GM19324 (cell line): ENCODE results near the gene IGSF22.

Experiments used
- ATAC-seq: cut with Tn5 transposase; IDR thresholded peaks from one replicate; pipeline ENCODE4 v1.9.1; 2021; ENCODE audit warnings: mild to moderate bottlenecking, moderate library complexity; ENCODE audit not compliant: unreplicated experiment, low FRiP score

The IGSF22 gene

GRCh38 chr11:18715476-18715875 is 10.5 kb downstream of the IGSF22 start:
- ATAC-seq, result no peak

- no peak for ATAC-seq
Observed at GRCh38 chr11:18714443-18714780, 11.6 kb downstream of the IGSF22 start.

DNA sequence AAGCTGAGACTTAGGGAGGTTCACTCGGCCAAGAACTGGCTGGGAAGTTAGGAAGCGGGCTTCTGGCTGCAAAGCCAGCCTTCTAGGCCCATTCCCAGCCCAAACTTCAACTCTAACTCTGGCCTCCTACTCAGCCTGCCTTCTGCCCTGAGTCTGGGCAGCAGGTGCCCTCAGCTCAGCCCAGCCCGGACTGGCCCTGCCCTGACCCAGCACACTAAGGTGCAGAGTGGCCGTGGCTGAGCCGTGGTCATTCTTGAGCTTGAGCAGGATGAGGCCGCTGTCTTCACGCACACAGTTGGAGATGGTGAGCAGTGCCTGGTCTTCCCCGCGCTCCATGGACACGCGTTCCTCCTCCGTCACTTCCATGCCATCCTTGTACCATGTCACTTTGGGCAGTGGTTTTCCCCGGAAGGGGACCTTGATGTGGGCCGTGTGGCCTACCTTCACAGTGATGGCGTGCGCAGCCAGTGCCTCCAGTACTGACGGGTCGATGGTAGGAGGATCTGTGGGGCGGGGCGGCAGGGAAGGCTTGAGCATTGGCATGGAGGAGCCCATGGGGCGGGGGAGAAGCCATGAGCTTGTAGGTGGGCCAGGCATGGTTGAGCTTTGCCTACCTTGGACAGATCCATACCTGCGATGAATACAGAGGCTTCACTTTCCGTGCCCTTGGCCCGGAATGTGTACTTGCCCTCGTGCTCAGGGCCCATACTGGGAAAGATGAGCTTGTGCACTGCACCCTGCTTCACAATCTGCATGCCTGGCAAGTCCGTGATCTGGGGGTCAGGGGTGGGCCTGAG is 12.1 kb downstream of the IGSF22 start:
- no peak for ATAC-seq

DNA sequence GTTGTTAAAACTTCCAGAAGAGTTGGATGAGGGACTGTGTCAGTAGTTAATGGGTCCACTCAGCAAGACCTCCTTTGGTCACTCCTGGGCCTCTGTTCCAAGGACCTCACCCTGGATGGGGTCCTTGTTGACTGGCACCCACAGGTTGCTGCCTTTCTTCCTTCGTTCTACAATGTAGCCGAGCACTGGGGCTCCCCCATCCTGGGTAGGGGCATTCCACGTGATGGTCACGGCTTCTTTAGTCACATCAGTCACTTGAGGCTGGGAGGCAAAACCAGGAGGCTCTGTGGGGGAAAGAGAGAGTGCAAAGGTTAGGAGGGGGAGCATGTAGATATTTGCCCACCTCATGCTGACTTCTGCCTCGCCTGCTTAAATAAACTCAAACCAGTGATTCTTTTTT is 15.4 kb downstream of the IGSF22 start:
- ATAC-seq, result no peak

DNA sequence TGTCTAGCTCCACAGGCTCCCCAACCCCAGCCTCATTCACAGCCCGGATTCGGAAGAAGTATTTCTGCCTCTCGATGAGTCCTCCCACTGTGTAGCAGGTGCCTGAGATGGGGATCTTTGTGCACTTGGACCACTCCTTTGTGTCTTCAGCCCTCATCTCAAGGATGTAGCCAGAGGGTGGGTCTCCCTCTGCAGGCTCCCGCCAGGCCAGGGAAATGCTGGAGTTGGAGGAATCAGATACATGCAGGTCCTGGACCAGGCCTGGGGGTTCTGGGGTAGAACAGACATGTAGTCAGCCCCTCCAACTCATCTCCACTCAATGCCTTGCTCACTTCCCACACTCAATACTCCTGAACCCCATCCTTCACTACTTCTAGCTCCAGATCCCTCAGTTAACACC is 16.6 kb downstream of the IGSF22 start:
- no peak for ATAC-seq

DNA sequence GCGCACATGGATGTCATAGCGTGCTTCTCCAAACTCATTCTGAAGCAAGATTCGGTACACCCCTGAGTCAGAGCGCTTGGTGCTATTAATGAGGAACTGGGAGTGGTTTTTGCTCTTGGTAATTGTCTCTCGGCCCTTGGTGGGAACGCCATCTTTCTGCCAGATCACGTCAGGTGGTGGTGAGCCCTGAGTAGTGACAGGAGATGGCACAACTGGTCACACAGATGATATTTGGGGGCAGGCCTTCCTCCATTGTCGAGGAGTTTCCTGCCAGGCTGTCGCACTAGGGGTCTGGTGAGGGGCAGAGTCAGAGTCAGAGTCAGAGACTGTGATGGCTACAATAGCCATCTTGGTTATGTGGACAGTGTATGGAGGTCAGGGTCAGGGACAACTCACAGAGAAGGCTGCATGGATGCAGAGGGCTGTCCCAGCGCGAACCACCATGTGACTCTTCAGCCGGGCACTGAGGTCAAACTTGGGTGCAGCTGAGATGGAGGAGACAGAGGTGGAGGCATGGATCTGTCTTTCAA is 18.1 kb downstream of the IGSF22 start:
- no peak for ATAC-seq

- ATAC-seq, result peak; percentile 45
Observed at GRCh38 chr11:18706330-18707243, 19.4 kb downstream of the IGSF22 start.

DNA sequence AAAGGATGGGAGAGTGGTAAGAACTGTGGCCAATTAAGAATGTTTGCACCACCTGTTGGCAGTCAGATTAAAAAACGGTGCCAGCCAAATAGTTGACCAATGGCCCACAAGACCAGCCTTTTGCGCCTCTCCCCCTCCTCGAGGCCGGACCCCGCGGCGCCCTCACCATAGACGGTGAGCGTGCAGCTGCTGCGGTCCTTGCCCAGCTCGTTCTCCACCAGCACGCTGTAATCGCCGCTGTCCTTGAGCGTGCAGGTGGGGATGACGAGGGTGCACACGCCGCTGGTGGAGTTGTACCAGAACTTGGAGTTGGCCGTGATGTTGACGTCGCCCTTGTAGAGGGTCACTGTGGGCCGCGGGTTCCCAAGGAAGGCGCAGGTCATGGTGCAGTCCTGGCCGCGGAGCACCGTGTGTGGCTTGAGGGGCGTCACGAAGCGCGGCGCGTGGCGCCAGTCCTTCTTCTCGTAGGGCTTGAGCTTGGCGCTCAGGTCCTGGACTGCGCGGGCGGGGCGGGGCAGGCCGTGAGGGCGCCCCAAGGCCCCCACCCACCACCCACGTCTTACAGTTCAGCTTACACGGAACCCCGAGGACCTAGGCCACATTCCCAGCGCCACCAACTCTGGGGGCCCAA is 20.2 kb downstream of the IGSF22 start:
- ATAC-seq, result no peak

DNA sequence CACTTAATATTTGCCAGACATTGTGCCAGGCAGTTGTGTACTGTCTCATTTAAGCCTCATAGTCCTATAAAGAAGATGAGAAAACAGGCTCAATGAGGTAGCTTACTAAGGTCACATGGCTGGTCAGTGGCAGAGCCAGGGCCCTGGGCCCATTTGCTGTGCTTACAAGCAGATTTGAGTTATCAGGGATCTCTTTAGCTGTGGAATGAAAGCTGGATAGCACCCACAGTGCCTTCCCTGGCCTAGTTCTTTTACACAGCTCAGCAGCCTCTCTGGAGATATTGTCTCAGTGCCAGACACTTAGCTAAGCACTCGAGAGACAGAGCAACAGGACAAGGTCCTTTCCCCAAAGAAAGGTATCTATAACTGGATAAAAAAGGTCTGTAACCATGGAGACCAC is 21.3 kb downstream of the IGSF22 start:
- no peak for ATAC-seq

DNA sequence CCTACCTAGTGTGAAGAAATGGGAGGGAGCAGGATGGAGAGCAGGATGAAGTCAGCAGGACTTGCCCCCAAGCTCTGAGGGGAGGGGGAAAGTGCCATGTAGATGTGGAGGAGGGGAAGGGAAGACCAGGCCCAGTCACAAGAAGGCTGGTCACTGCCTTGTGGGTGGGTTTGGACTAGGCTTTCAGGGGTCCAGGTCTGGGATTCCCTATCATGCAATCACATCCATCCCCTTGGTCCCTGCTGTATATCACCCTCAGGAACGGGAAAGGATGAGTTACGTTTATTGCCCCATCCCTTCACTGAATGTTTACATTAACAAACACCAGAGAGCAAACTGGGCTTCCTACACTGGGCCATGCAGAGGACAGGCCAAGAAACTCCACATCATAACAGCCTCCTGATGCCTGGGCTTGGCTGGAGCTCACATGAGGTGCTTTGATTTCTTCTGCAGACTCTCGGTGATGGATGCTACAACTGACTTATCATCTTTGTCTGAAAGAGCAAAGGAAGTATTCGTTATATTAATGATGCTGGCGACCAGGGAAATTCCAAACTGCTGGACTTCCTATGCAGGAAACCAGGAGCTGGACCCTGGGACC is 21.8 kb downstream of the IGSF22 start:
- ATAC-seq, result no peak

DNA sequence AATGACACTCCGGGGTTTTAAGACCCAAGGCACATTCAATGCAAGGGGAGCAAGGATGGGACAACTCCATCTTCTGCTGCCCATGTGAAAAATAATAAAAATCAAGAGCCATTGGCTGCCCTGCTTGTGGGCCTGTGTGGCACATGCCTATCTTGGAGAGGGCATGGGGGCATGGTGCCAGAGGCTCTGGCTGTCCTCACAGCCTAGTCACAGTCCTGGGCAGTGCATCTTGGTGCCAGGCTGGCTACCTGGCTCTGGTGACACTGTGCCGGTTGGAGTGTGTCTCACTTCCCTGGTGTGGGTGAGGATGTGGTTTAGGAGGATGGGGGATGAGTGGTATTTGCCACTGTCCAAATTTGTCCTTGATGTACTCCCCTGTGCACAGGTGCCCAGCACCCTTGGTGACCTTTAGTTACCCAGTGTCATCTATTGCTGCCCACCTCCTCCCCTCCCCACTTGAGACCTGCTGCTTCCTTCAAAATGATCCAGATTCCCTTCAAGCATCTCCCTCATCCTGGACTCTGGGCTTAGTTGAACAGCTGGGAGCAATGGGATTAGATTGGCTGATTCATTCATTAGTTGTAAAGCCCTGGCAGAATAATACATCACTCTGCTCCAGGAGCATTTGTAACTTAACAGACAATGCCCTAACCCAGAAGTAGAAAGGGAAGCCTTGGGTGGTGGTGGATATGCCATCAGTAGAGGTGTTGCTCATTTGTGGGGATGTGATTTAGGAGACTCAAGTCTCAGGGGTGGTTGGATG is 22.8 kb downstream of the IGSF22 start:
- no peak for ATAC-seq

DNA sequence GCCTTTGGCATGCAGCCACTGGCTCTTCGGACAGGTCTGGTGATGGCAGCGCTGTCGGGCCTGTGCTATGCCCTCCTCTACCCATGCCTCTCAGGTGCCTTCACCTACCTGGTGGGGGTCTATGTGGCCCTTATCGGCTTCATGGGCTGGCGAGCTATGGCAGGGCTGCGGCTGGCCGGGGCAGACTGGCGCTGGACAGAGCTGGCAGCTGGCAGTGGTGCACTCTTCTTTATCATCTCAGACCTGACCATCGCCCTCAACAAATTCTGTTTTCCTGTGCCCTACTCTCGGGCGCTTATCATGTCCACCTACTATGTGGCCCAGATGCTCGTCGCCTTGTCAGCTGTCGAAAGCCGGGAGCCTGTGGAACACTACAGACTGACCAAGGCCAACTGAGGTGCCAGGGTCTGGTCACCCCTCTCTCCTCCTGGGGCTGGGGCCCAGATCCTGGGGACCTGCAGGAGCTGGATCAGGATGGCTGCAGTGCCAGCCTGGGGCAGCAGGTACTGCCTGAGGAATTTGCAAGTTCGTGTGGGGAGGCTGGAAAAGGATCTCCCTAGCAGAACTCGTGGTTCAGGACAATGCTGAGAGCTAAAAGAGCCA is 24.3 kb downstream of the IGSF22 start:
- ATAC-seq, result no peak

DNA sequence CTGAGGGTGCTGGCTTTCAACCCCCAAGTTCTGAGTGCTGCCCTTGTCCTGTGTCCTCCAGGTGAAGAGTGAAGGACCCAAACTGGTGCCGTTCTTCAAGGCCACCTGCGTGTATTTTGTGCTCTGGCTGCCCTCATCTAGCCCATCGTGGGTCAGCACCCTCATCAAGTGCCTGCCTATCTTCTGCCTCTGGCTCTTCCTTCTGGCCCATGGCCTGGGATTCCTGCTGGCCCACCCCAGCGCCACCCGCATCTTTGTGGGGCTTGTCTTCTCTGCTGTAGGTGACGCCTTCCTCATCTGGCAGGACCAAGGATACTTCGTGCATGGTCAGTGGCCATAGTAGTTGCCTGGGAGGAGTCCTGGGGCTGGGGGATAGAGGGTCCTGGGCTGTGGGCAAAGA is 25.1 kb downstream of the IGSF22 start:
- ATAC-seq, result no peak

DNA sequence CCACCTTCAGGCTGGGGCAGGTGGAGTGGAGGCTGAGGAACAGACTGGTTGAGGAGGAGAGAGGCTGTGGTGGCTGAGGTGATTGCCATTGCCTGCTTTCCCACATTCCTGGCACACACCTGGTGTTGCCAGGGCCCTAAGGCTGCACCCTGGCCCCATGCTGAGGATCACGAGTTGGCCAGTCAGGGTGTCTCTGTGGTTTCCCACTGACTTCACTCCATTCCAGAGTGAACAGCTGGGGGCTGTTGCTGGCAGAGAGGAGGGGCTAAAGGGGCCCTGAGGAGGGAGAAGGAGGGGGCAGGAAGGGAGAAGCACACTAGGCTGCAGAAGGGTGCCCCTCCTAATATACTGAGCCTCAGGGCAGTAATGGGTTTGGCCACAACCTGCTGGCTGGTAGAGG is 25.6 kb downstream of the IGSF22 start:
- no peak for ATAC-seq

GRCh38 chr11:18699848-18700261 is 26.1 kb downstream of the IGSF22 start:
- no peak for ATAC-seq

- no peak for ATAC-seq
Observed at GRCh38 chr11:18699269-18699596, 26.8 kb downstream of the IGSF22 start.

DNA sequence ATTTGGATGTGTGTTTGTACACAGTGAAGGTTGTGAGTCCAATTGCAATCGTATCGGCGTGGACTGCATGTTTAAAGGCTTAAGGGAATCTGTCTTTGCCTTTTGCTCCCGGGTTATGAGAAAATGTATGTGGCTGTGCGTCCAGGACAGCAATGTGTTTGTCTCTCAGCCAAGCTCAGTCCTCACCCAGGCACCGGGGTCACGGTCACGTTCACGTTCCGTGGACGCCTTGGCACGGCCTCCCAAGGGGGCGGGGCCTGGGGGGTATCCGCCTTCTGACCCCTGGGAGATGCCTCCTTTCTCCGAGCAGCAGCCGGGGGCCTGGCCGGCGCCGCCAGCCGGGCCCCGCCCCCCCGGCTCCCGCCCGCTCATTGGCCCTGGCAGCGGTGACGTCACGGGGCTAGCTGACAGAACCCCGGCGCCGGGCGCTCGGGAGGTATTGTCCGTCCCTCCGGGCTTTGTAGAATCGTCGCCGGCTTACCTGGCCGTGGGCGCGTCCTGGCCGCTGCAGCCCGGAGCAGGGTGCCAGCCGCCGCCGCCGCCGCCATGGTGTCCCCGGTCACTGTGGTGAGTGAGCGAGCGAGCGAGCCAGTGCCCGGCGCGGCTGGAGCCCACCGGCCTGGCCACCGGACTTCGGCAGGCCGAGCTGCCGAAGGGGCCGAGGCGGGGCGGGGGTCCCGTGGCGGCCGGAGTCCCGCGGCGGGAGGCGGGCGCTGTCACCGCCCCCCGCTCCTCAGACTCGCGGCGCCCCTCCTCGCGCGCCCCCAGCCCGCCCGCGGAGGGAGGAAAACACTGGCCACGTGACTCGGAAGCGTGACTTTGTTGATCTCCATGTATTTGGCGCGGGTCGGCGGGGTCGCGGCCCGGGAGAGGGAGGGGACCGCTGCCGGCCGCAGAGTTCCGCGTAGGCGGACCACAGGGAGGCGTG is 27.4 kb downstream of the IGSF22 start, which contains the start of gene TMEM86A:
Gene TMEM86A, plus strand, starts transcription at position 439 of the 928 bp plus-strand sequence. Its CDS starts 108 bp downstream, at position 547.
- peak; percentile 92 for ATAC-seq

DNA sequence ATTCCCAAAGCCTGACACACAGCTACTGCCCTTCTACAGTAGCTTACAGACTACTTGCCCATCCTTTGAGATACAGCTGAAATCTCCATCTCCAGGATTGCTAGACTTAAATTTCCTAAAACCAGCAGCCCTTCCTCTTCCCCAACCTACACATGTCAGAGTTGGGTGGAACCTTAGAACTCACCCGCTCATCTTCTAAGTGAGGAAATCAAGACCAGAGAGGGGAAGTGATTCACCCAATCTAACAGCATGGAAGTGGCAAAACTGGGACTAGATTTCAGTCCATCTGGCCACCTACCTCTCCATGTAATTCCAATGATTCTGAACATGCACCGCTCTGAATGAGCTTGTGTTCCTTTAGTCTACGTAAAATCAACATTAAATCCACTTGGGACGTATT is 28.4 kb downstream of the IGSF22 start:
- no peak for ATAC-seq
